Vagina (tissue), 2 donors: ENCODE data around the gene ABCC1. TPM values are rescaled to one million over a fixed set of nuclear protein-coding genes. Genes with fewer than 3 reads are reported as not detected.

Experiments used
- DNase-seq, 2 donors: peaks; one replicate each; pipeline ENCODE4 v3.0.0-alpha.2; 2017; ENCODE audit errors: extremely low spot score in 2 of 2
- H3K27ac ChIP-seq: fragments of 200-600 bp; sonication (generic); one replicate; pipeline ENCODE4 v1.5.1; 2019
- H3K27me3 ChIP-seq: fragments of 200-600 bp; sonication (generic); one replicate; pipeline ENCODE4 v1.5.1; 2019
- H3K36me3 ChIP-seq, 2 donors: fragments of 200-600 bp; sonication (generic); one replicate each; pipeline ENCODE4 v1.5.1; 2017 to 2019
- H3K4me1 ChIP-seq: fragments of 200-600 bp; sonication (generic); one replicate; pipeline ENCODE4 v1.5.1; 2019
- H3K4me3 ChIP-seq, 2 donors: fragments of 200-600 bp; sonication (generic); 1 replicate in 1 of 2; 2 replicates in 1 of 2; pipeline ENCODE4 v1.5.1; 2016 to 2019
- H3K9me3 ChIP-seq: fragments of 200-600 bp; sonication (generic); one replicate; pipeline ENCODE4 v1.5.1; 2019
- CTCF ChIP-seq, 3 experiments: fragments of 450-650 bp in 2 of 3; fragments of 200-600 bp in 1 of 3; sonication (generic) in 1 of 3; IDR thresholded peaks; one replicate each; pipeline ENCODE4 v1.5.1; 2017 to 2019; ENCODE audit warnings: antibody characterized with exemption in 3 of 3, mild to moderate bottlenecking in 2 of 3, moderate library complexity in 2 of 3
- POLR2A ChIP-seq, 2 donors: fragments of 450-650 bp; IDR thresholded peaks; one replicate each; pipeline ENCODE4 v1.6.1; 2017; ENCODE audit warnings: antibody characterized with exemption in 2 of 2, mild to moderate bottlenecking in 2 of 2, moderate library complexity in 2 of 2
- POLR2AphosphoS5 ChIP-seq, 2 donors: sonication (generic); formaldehyde crosslinking; IDR thresholded peaks; one replicate each; pipeline ENCODE4 v1.9.0; 2017; ENCODE audit warnings: antibody characterized with exemption in 2 of 2, mild to moderate bottlenecking in 2 of 2, low read depth in 1 of 2; ENCODE audit not compliant: insufficient read depth in 1 of 2
- intact Hi-C: fragments of 100-400 bp; cut with DNase I; formaldehyde crosslinking; loops from one replicate; pipeline ENCODE4 v1.15.1; 2023
- total RNA-seq: library from RNA; depleted of rRNA; stranded (reverse); fragments of >200 nt; gene quantifications from one replicate; pipeline ENCODE4 v1.2.3, GENCODE V29; 2016

Gene ABCC1
- total RNA-seq, 1 donor from 2014 or later, result 47.9 TPM

DNA sequence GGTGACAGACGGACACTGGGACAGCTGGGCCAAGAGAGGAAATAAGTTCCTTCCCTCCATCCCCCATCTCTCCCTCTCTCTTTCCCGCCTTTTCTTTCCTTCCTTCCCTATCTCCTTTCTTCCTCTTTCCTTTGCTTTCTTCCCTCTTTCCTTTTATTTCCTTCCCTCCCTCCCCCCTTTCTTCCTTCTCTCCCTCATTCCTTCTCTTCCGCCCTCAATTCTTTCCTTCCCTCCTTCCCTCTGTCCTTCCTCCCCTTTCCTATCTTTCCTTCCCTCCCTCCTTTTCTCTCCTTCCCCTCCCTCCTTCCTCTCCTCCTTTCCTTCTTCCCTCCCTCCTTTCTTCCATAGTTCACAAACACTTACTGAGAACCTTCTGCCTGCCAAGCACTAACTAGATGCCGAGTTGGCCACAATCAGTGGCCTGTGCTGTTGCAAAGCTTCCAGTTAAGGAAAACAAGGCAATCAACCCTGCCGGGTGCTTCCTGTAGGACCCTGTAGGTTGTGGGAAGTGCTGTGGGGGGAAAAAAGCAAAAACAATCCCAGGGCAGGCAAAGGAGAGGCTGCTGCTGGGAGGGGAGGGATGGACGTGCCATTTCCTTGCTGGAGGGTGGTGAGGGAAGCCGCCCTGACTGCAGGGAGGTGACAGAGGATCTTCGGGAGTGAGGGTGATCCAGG lies 242.2 kb downstream of the ABCC1 start:
- no peak for DNase-seq
- no peak overlapping the region for H3K27ac ChIP-seq
- no peaks in the 10 kb centered on the region for H3K9me3 ChIP-seq
- H3K36me3 ChIP-seq, result no peaks in the 10 kb centered on the region
- H3K27me3 ChIP-seq, result no peaks in the 10 kb centered on the region
- intact Hi-C loops, result no loop called here
- H3K4me3 ChIP-seq, result no peak overlapping the region
- H3K4me1 ChIP-seq, result no peaks in the 10 kb centered on the region
- TF ChIP-seq CTCF (IDR thresholded peaks at IDR 0.05), result no peak
- TF ChIP-seq POLR2A (IDR thresholded peaks at IDR 0.05), result no peak
- no peak for TF ChIP-seq POLR2AphosphoS5 (IDR thresholded peaks at IDR 0.05; ENCODE audit: insufficient read depth in 1 of 2, low read depth in 1 of 2)

Other genes with a start within 250 kb of the ABCC1 start
- 822 TPM for gene MYH11, start 92.6 kb upstream of the ABCC1 start, total RNA-seq
- 28.2 TPM for gene CEP20, start 61.0 kb upstream of the ABCC1 start, total RNA-seq